Activated CD4-positive, alpha-beta T cell treated with anti-CD3 and anti-CD28 coated beads, Interleukin-2, amount 10 ng/mL, durations not matched to agents 7 days and 5 days (primary cell): ENCODE data around the gene CHRNB1. TPM values are rescaled to one million over a fixed set of nuclear protein-coding genes. Genes with fewer than 3 reads are reported as not detected.
A peak's percentile ranks its signal among the peaks of the same experiment; 100 is the strongest.

Source experiments
- CTCF ChIA-PET: fragments of 350-600 bp; sonication (Branson Sonifier 250); formaldehyde crosslinking; loops from one replicate; lab custom pipeline; 2021; ENCODE audit warnings: antibody characterized with exemption; lab: Charles Lee
- POLR2A ChIA-PET: fragments of 350-600 bp; sonication (Branson Sonifier 250); formaldehyde crosslinking; loops from one replicate; lab custom pipeline; 2021; ENCODE audit warnings: antibody characterized with exemption; lab: Charles Lee
- DNase-seq: peaks from one replicate; pipeline ENCODE4 v3.0.0-alpha.2; 2020
- H3K27ac Mint-ChIP-seq: one replicate; pipeline ENCODE4 v1.8.0; 2021; ENCODE audit warnings: mild to moderate bottlenecking, moderate library complexity, mixed read lengths
- H3K27me3 Mint-ChIP-seq: one replicate; pipeline ENCODE4 v1.8.0; 2021; ENCODE audit warnings: mixed read lengths
- H3K36me3 Mint-ChIP-seq: one replicate; pipeline ENCODE4 v1.8.0; 2021; ENCODE audit warnings: low read depth, mixed read lengths
- H3K4me1 Mint-ChIP-seq: one replicate; pipeline ENCODE4 v1.8.0; 2021; ENCODE audit warnings: mixed read lengths
- H3K4me3 Mint-ChIP-seq: one replicate; pipeline ENCODE4 v1.8.0; 2021; ENCODE audit warnings: mild to moderate bottlenecking, moderate library complexity, mixed read lengths
- H3K9me3 Mint-ChIP-seq: one replicate; pipeline ENCODE4 v1.8.0; 2021; ENCODE audit warnings: mixed read lengths
- total RNA-seq, 2 experiments: library from RNA; stranded (reverse); gene quantifications; one replicate each; pipeline ENCODE4 v1.2.3, GENCODE V29; 2021

CHRNB1 gene, protein sequence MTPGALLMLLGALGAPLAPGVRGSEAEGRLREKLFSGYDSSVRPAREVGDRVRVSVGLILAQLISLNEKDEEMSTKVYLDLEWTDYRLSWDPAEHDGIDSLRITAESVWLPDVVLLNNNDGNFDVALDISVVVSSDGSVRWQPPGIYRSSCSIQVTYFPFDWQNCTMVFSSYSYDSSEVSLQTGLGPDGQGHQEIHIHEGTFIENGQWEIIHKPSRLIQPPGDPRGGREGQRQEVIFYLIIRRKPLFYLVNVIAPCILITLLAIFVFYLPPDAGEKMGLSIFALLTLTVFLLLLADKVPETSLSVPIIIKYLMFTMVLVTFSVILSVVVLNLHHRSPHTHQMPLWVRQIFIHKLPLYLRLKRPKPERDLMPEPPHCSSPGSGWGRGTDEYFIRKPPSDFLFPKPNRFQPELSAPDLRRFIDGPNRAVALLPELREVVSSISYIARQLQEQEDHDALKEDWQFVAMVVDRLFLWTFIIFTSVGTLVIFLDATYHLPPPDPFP
- 10 to 100 TPM; 18.8 to 19.2 TPM for total RNA-seq

DNA sequence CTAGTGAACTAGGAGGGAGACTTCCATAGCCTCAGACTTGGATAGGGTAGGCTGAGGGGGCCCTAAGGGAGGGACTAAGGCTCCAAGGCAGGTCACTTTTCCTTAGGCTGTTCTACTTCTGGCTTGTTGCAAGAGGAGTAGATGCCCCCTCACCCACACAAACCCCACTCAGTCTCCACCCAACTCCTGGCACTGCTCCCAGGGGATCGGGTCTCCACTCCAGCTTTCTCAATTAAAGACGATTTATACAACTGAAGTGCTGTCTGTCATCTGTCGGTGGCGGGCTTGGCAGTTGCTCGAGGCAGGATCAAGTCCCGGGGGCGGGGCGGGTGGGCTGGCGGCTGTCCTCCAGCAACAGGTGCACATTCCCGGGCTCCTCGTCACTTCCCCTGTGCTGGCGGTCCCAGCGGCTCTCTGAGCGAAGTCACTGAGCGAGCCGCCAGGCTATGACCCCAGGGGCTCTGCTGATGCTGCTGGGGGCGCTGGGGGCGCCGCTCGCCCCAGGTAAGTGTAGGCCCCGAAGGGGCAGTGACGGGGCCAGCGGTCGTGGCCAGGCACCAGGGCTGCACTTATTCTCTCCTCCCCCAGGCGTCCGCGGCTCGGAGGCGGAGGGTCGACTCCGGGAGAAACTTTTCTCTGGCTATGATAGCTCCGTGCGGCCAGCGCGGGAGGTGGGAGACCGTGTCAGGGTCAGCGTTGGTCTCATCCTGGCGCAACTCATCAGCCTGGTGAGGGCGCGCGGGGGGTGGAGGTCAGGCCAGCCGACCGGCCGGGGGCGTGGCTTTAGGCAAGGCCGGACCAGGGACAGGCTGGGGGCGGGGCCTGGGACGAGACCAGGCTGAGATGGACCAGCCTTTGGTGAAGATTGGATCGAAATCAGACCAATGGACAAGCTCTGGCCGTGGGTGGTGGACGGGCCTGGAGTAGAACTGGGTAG is at the start of gene CHRNB1:
TSS of gene CHRNB1 (plus strand) at position 380 of the 937 bp plus-strand sequence. CDS start at position 447, 67 bp downstream.
- POLR2A ChIA-PET, result no interaction called here
- DNase-seq, result no peak
- Mint-ChIP-seq H3K9me3 (no peaks in the 10 kb centered on the region), H3K36me3 (peaks cover 23% of the 10 kb centered on the region), H3K4me1 (peaks cover 26% of the 10 kb centered on the region), H3K4me3 (peak within 1 kb of the TSS; percentile 72), H3K27ac (peak within 1 kb of the TSS; percentile 33), H3K27me3 (peaks cover 55% of the 10 kb centered on the region)
- CTCF ChIA-PET, result interaction anchor here (0.5 to 2.8 kb wide), 11 partner anchors 9 to 170 kb away, joined by 3 to 28 read pairs (median 3); partner anchors contain the start of genes FXR2, SENP3, SOX15 and TMEM102

DNA sequence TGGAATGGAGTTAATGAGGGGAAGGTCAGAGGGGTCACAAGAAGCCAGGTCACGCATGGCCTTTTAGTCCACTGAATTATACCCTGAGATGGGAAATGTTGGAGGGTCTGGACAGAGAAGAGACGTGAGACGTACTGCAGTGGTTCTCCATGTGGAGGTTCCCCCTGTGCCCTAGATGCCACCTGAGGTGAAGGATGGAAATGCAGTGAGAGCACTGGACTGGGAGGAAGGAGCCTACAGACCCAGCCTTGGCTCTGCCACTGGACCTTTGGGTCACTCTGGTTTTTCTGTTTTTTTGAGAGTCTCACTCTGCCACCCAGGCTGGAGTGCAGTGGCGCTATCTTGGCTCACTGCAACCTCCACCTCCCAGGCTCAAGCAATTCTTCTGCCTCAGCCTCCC is 48.7 kb upstream of the CHRNB1 start:
- Mint-ChIP-seq H3K27ac (no peak overlapping the region), H3K9me3 (no peaks in the 10 kb centered on the region), H3K4me1 (peaks cover 32% of the 10 kb centered on the region), H3K27me3 (no peaks in the 10 kb centered on the region), H3K36me3 (peaks cover 22% of the 10 kb centered on the region), H3K4me3 (peak overlapping the region; percentile 11)
- DNase-seq, result no peak
- CTCF ChIA-PET, result interaction anchor here (1.4 to 1.7 kb wide), 2 partner anchors 41 to 48 kb away, joined by 4 to 5 read pairs; no protein-coding TSS in a partner anchor
- POLR2A ChIA-PET, result no interaction called here

DNA sequence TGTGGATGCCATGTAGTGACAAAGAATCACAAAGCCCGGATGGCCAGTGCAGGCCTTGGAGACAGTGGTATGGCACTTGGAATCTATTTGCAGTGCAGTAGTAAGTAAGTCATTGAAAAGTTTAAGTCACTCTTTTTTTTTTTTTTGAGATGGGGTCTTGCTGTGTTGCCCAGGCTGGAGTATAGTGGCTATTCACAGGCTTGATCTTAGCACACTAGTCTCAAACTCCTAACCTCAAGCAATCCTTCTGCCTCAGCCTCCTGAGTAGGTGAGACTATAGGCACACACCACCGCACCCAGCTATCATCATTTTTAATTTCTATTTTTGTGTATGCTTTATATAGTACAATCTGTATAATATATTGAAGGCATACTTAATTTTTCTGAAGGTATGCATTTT is 46.2 kb upstream of the CHRNB1 start:
- Mint-ChIP-seq H3K27ac (no peak overlapping the region), H3K4me1 (peaks cover 23% of the 10 kb centered on the region), H3K4me3 (no peak overlapping the region), H3K27me3 (no peaks in the 10 kb centered on the region), H3K36me3 (peaks cover 7% of the 10 kb centered on the region), H3K9me3 (no peaks in the 10 kb centered on the region)
- CTCF ChIA-PET, result interaction anchor here (0.6 to 2.0 kb wide), 7 partner anchors 10 to 162 kb away, joined by 3 to 6 read pairs (median 3); partner anchors contain the start of genes ACAP1 and SENP3
- DNase-seq, result no peak
- POLR2A ChIA-PET, result no interaction called here

DNA sequence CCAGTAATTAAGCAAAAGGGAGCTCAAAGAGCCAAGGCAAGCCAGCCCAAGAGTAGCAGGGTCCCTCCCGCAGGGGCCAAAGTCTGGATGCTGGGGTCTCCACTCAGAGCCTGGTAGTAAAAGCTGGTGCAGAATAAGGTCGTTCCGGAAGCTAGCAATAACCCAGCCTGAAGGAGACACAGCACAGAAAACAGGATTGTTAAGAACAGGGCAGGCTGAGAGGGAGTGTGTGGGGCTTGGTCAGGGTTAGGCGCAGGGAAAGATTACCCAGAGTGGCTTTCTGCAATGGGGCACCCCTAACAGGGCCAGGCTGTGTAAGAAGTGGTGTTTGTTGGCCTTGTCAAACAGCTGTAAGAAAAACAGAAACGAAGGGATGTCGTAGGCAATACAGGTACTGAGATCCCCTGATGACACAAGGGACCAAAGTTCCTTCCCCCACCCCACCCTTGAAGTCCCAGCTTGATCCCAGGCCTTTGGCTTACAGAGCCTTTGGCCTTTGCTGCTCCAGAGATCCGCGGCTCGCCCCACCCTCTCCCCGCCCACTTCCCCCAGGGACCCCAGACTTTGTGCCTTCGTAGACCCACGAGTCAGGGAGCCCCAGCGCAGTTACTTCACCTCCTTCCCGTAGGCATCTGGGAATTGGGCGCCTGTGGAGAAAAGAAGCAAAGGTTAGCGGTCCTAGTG is 41.7 kb upstream of the CHRNB1 start:
- ChIA-PET POLR2A (interaction anchor here (0.6 kb wide), 1 partner anchor 51 kb away, joined by 3 read pairs; no protein-coding TSS in a partner anchor), CTCF (interaction anchor here (0.6 to 2.9 kb wide), 10 partner anchors 26 to 285 kb away, joined by 3 to 10 read pairs (median 6); partner anchors contain the start of genes TMEM102, TP53 and WRAP53)
- peak overlapping the region; percentile 95 for H3K27ac Mint-ChIP-seq
- H3K27me3 Mint-ChIP-seq, result peaks cover 12% of the 10 kb centered on the region
- H3K4me3 Mint-ChIP-seq, result peak overlapping the region; percentile 95
- no peaks in the 10 kb centered on the region for H3K9me3 Mint-ChIP-seq
- H3K4me1 Mint-ChIP-seq, result peaks cover 26% of the 10 kb centered on the region
- DNase-seq, result peak; percentile 31
- peaks cover 5% of the 10 kb centered on the region for H3K36me3 Mint-ChIP-seq

DNA sequence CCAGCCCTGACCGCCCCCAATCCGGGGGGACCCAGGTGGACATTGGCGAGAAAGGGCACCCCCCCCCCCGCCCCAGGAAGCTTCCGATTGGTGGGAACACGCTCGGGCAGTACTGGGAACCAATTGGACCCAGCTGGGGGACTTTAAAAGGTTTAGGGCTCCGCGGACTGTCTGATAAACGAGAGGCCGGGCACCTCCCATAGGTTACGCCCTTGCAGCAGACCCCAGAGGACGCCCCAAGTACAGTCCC is 41.2 kb upstream of the CHRNB1 start:
- H3K36me3 Mint-ChIP-seq, result peaks cover 5% of the 10 kb centered on the region
- no peaks in the 10 kb centered on the region for H3K9me3 Mint-ChIP-seq
- ChIA-PET POLR2A (no interaction called here), CTCF (interaction anchor here (0.6 to 2.7 kb wide), 10 partner anchors 18 to 284 kb away, joined by 3 to 10 read pairs (median 4); partner anchors contain the start of genes TMEM102, TP53 and WRAP53)
- no peak for DNase-seq
- peak overlapping the region; percentile 95 for H3K4me3 Mint-ChIP-seq
- H3K27me3 Mint-ChIP-seq, result peaks cover 12% of the 10 kb centered on the region
- H3K4me1 Mint-ChIP-seq, result peaks cover 26% of the 10 kb centered on the region
- H3K27ac Mint-ChIP-seq, result peak overlapping the region; percentile 95

DNA sequence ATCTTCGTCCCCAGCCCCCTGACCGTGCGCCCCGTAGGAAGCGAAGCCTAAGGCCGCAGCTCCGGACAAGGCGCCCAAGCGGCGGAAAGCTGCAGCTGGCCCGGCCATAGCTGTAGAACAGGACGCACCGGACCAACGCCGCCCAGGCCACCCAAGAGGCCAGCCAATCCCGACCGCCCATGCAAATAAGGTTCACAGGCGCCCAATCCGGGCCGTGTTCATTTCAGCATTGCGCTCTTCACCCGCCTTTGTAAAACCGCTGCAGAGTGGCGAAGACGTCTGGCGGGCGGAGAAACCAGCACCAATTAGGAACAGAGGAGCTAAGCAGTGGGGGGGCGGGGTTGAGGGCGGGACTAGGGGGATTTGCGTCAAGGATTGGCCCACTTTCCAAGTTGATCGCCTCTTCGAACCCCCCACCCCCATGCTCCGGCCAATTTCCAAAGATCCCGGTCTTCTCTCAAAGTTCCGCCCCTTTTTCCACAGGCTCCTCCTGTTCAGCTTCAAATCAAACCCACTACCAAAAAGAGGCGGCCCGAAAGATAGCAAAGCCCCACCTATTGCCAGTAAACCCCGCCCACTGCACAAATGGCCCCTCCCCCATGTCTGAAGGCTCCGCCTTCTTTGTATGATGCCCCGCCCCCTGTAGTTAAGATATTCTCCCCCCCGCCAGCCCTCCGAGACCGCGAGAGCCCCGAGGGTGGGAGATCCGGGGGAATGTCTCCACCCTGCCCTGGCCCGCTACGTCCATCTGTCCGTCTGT is 40.7 kb upstream of the CHRNB1 start, which contains the start of gene TMEM256:
TSS of gene TMEM256 (minus strand) at position 121 of the 760 bp plus-strand sequence. CDS start at position 108, 13 bp downstream.
- peaks cover 5% of the 10 kb centered on the region for H3K36me3 Mint-ChIP-seq
- CTCF ChIA-PET, result interaction anchor here (0.6 to 2.7 kb wide), 9 partner anchors 19 to 284 kb away, joined by 3 to 10 read pairs (median 4); partner anchors contain the start of genes TMEM102, TP53 and WRAP53
- H3K27me3 Mint-ChIP-seq, result peaks cover 12% of the 10 kb centered on the region
- H3K27ac Mint-ChIP-seq, result peak within 1 kb of the TSS; percentile 95
- DNase-seq, result peak; percentile 98
- H3K9me3 Mint-ChIP-seq, result no peaks in the 10 kb centered on the region
- H3K4me1 Mint-ChIP-seq, result peaks cover 28% of the 10 kb centered on the region
- H3K4me3 Mint-ChIP-seq, result peak within 1 kb of the TSS; percentile 95
- POLR2A ChIA-PET, result interaction anchor here (0.6 to 0.8 kb wide), 2 partner anchors 42 to 245 kb away, joined by 3 to 4 read pairs; no protein-coding TSS in a partner anchor

DNA sequence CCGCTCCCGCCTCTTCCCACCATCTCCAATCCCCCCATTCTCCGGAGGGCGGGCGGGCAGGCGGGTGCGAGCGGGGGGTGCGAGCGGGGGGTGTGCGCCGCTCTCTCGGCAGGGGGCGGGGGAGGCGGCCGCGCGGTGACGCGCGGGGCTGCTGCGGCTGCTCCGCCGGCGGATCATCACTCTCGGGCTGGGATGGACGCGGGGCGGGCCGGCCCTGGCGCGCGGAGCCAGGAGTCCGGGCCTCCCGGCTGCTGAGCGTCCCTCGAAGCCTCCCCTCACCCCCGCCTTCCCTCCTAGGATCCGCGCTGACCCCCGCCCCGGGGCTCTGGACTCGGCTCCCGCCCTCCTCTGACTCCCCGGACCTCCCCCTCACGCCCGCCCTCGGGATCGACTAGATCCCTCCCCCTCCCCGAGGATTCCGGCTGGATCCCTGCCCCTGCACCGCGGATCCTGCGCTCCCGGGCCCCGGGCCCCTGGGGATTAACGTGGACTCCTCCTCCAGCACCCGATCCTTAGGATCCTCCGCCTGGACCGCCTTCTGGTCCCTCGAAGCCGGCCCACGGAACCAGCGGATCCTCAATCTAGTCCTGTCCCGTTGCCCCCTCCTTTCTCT is 40.0 kb upstream of the CHRNB1 start:
- CTCF ChIA-PET, result interaction anchor here (1.0 to 2.7 kb wide), 4 partner anchors 28 to 49 kb away, joined by 3 to 10 read pairs (median 6); partner anchors contain the start of gene TMEM102

DNA sequence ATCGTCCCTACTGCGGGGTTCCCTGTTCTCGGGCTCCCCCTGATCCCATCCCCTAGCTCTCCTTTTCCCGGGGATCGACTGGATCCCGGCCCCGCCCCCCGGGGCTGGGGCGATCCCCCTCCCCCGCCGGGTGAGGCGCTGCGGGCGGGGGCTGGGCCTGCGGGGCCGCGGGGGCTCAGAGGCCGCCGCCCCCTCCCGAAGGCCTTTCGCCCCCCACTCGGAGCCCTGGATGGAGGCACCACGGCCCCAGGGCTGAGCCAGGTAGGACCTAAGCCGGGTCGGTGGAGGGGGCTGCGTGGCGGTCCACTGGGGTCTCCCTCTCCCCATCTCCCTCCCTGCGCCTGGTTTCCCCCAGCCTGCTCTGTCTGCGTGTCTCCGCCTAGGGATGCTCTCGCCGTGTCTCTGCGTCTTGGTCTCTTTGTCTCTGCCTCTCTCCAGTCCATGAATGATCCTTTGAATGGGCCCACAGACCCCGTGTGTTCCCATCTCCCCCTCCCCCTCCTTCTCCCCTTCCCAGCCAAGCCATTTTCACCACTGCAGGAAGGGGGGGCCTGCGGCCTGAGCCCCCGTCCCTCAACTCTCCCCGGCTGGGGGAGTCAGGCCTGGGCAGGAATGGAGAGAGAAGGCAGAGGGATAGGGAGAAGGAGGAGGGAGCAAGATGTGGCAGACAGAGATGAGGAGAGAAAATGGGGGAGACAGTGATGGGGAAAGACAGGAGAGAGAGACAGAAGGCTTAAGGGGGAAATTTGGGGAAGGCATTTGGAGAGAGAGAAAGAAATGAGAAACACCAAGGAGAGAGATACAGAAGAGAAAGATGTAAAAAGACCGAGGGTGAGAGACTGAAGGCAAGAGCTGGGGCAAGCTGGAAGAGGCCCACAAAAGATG is 39.3 kb upstream of the CHRNB1 start:
- Mint-ChIP-seq H3K4me1 (peaks cover 26% of the 10 kb centered on the region), H3K36me3 (peaks cover 3% of the 10 kb centered on the region), H3K27ac (peak overlapping the region; percentile 76), H3K4me3 (peak overlapping the region; percentile 75), H3K27me3 (peaks cover 12% of the 10 kb centered on the region), H3K9me3 (no peaks in the 10 kb centered on the region)
- ChIA-PET POLR2A (no interaction called here), CTCF (no interaction called here)
- DNase-seq, result no peak

More for the DNA sequence above, 40.0 kb upstream of the CHRNB1 start:
- no peaks in the 10 kb centered on the region for H3K9me3 Mint-ChIP-seq
- peaks cover 26% of the 10 kb centered on the region for H3K4me1 Mint-ChIP-seq
- H3K4me3 Mint-ChIP-seq, result peak overlapping the region; percentile 95
- peaks cover 3% of the 10 kb centered on the region for H3K36me3 Mint-ChIP-seq
- H3K27ac Mint-ChIP-seq, result peak overlapping the region; percentile 95
- DNase-seq, result peak; percentile 66
- POLR2A ChIA-PET, result interaction anchor here (0.6 to 0.8 kb wide), 2 partner anchors 41 to 244 kb away, joined by 3 to 4 read pairs; no protein-coding TSS in a partner anchor
- H3K27me3 Mint-ChIP-seq, result peaks cover 12% of the 10 kb centered on the region

DNA sequence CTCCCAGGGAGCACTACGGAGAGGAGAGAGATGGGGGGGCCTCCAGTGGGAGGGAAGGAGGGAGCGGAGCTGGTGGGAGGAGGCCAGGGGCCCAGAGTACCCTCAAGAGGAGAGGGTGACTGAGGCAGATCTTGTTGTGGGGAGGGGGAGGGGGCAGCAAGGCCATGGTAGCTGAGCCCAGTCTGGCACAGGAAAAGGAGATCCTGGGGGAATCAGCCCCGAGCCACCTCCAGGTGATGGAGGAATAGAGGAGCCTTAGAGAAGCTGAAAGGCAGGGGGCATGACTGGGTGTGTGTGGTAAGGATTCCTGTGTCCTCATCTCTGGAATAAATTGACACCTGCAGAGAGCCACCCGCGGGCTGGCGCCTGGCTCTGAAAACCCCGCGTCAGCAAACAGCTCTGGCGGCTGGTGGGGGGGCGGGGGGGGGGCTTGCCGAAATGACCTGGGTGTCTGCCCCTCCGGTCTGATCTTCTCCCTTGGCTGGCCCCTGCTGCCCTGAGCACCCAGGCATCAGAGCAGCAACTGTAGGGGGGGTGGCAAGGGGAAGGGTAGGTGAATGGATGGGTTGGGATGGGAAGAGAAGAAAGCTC is 38.5 kb upstream of the CHRNB1 start:
- ChIA-PET POLR2A (no interaction called here), CTCF (no interaction called here)
- Mint-ChIP-seq H3K9me3 (no peaks in the 10 kb centered on the region), H3K27ac (no peak overlapping the region), H3K4me1 (peaks cover 26% of the 10 kb centered on the region), H3K4me3 (peak overlapping the region; percentile 58), H3K27me3 (peaks cover 12% of the 10 kb centered on the region), H3K36me3 (peaks cover 3% of the 10 kb centered on the region)
- DNase-seq, result no peak

DNA sequence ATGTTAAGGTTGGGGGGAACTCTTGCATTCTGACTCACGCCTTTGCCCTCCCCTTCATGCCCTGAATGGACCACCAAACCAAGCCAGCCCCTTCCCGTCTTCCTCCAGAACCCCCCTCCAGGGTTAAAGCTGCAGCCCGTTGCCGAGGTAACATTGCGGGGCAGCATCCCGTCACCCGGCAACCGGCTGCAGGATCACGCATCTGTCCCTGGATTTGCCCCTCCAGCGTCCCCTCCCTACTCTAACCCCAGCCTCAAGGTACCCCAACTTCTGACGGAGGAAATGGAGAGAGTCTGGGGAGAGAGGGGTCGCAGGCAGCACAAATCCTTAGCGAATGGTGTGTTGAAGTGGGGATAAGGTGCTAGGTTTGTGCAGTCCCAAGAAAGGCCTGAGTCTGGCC is 37.8 kb upstream of the CHRNB1 start:
- peaks cover 22% of the 10 kb centered on the region for H3K4me1 Mint-ChIP-seq
- DNase-seq, result no peak
- no peaks in the 10 kb centered on the region for H3K36me3 Mint-ChIP-seq
- POLR2A ChIA-PET, result no interaction called here
- CTCF ChIA-PET, result no interaction called here
- no peak overlapping the region for H3K27ac Mint-ChIP-seq
- H3K9me3 Mint-ChIP-seq, result no peaks in the 10 kb centered on the region
- H3K27me3 Mint-ChIP-seq, result peaks cover 12% of the 10 kb centered on the region
- H3K4me3 Mint-ChIP-seq, result no peak overlapping the region
